ENCODE measurements around the gene H3-3A.

H3-3A gene

DNA sequence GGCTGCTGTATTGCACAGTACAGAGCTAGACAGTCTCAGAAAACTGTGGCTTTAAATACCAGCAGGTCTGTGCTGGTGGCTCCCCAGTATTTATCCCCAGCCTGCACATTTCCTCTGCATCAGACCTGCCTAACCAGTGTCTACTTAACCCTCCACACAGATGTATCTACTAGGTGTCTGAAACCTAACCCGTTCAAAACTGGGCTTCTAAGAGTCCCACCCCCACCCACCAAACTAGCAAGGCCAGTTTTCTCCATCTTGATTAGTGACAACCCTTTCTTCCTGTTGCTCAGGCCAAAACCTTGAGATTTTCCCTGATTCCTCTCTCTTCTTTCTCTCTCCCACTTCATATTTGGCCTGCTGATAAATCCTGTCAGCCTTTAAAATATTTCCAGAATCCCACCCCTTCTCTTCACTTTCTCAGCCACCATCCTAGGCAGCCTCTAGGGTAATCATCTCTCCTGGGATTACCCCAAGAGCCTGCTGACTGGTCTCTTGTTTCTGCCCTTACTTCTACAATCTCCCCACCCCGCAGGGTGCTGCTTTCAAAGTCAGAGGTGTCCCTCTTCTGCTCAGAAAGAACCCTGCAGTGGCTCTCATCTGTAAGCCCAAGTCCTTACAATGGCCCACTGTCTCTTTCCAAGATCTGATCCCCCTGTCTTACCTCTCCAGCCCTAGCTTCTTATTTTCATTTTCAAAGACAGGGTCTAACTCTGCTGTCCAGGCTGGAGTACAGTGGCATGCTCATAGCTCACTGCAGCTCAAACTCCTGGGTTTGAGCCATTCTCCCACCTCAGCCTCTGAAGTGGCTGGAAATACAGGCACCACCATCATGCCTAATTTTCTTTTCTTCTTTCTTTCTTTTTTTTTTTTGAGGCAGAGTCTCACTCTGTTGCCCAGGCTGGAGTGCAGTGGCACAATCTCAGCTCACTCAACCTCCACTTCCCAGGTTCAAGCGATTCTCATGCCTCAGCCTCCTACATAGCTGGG, 45.2 kb downstream of the H3-3A start:
- H3K4me3 ChIP-seq (ENCODE audit: low read depth, low read length) = no peak overlapping the region
- TF ChIP-seq, protein P1, sequence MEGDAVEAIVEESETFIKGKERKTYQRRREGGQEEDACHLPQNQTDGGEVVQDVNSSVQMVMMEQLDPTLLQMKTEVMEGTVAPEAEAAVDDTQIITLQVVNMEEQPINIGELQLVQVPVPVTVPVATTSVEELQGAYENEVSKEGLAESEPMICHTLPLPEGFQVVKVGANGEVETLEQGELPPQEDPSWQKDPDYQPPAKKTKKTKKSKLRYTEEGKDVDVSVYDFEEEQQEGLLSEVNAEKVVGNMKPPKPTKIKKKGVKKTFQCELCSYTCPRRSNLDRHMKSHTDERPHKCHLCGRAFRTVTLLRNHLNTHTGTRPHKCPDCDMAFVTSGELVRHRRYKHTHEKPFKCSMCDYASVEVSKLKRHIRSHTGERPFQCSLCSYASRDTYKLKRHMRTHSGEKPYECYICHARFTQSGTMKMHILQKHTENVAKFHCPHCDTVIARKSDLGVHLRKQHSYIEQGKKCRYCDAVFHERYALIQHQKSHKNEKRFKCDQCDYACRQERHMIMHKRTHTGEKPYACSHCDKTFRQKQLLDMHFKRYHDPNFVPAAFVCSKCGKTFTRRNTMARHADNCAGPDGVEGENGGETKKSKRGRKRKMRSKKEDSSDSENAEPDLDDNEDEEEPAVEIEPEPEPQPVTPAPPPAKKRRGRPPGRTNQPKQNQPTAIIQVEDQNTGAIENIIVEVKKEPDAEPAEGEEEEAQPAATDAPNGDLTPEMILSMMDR (IDR thresholded peaks at IDR 0.05; ENCODE audit: low read depth, low read length, missing control alignments) = peak; percentile 5
- no peak for DNase-seq (ENCODE audit: low read depth)

DNA sequence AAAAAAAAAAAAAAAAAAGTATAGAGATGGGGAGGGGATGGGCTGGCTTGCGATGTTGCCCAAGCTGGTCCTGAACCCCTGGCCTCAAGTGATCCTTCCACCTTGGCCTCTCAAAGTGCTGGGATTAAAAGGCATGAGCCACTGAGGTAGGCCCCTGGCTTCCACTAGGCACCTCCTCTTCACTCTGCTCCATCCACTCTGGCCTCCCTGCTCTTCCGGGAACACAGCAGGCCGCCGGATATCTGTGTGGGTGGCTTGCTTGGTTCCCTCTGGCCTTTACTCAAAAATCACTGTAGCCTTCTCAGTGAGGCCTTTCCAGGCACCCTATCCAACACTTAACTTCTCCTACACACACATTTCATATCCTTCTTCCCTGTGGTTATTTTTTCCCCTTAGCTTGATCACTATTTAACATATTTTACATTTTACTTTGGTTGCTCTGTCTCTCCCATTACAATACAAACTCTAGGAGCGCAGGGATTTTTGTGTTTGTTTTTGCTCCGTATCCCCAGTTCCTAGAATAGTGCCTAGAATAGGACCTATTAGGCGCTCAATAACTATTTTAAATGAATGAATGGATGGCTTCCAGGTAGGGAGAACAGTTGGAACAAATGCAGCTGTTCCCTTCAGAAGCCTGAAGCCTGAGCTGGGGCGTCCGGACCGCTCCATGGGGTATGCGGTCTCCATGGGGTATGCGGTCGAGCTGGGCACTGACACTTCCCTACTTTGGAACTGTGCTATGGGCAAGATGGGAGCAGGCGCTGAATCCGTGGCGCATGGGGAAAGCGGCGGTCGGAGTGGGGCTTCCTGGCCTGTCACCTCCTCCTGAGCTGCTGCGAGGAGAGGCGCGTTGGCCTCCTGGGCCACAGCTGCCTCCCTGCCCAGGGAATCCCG, 46.7 kb downstream of the H3-3A start:
- no peak for DNase-seq (ENCODE audit: low read depth)
- H3K4me3 ChIP-seq (ENCODE audit: low read depth, low read length) = peak overlapping the region; percentile 64
- TF ChIP-seq, protein P1 (IDR thresholded peaks at IDR 0.05; ENCODE audit: low read depth, low read length, missing control alignments) = no peak

DNA sequence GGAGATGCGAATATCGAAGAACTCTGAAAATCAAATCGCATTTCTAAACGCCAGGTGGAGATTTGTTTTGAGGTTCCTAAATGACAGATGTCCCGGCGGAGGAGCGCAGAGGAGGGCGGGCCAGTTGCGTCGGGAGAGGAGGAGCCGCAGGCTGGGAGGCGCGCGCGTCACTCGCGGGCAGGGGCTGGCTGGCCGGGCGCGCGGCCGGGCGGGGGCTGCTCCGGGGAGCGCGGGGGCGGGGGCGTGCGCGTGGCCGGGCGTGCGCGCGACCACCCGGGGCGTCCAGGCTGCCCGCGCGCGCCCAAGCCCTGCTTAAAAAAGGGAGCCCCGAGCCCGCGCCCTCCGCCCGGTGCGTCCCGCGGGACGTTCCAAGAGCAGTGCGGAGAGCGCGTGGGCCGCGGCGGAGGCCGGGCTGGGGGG, 47.3 kb downstream of the H3-3A start:
- H3K4me3 ChIP-seq (ENCODE audit: low read depth, low read length) = peak overlapping the region; percentile 64
- TF ChIP-seq, protein P1 (IDR thresholded peaks at IDR 0.05; ENCODE audit: low read depth, low read length, missing control alignments) = no peak
- DNase-seq (ENCODE audit: low read depth) = no peak

DNA sequence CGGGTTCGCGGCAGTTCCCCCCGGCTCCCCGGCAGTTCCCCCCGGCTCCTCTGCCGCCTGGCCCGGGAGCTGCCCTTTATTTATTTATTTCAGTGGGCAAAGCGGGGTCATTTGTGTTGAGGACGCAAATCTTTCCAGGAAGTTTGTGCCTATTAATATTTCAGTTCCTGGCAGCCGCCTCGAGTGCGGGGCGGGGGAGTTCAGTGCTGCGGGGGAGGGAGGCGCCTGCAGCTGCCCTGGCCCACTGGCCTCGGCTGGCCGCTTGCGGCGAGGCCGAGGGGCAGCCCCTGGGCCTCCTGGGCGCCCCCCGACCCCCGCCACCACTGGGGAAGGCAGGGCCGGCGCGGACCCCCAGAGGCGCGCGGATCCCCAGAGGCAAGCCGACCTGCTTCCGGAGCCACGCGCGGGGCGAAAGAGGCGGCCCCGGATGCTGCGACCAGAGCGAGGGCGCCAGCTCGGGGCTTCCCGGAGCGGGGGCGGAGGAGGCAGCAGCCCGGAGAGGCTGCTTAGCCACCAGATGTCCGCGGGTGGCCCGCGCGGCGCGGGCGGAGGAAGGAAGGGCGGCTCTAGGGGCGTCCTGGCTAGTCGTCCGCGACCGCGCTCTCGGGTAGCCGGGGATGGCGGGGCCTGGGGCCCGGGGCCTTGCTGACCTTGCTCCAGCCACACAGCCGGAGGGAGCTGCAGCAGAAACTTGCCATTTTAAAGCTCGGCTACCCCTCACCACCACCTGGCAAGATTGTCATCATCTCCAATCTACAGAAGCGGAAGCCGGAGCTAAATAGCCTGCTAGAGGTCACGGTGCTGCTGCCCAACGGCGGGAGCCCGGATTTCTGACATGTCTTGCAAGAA, 48.0 kb downstream of the H3-3A start:
- no peak for DNase-seq (ENCODE audit: low read depth)

DNA sequence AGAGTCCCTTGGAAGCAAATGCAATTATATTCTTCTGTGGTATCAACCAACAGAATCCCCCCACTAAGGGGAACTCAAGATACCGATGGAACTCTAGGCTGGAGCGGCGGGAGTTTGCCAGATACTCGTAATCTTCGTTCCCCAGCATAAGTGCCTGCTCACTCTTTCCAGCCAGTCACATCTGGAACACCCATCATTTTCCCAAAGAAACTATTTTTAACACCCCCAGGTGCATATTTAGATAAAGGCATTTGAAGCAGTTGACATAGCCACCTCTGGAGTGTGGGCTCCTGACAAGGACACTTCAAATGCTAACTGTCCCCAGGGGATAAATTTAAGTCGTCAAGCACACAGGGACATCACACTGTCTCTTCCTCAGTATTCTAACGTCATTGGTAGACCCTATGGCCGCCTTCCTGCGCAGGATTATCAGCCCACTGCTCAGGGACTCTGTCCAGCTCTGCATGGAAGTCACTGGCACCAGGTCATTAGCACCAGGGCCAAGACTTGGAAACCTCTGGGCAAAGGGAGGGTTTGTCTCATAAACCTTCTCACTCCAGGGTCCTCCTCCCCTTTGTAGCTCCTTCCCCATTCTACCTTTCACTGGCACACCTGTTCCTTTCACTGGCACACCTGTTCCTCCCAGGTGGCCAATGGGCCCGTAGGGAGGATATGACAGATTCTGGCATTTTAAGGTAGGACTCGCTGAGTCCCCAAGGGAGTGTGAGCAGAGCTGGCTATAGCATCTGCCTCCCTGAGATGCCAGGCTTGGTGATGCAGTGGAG, 48.8 kb downstream of the H3-3A start:
- peak overlapping the region; percentile 61 for H3K4me3 ChIP-seq (ENCODE audit: low read depth, low read length)
- TF ChIP-seq, protein P1 (IDR thresholded peaks at IDR 0.05; ENCODE audit: low read depth, low read length, missing control alignments) = no peak

More for the DNA sequence above, 48.0 kb downstream of the H3-3A start:
- H3K4me3 ChIP-seq (ENCODE audit: low read depth, low read length) = peak overlapping the region; percentile 61
- TF ChIP-seq, protein P1 (IDR thresholded peaks at IDR 0.05; ENCODE audit: low read depth, low read length, missing control alignments) = no peak

More for the DNA sequence above, 48.8 kb downstream of the H3-3A start:
- no peak for DNase-seq (ENCODE audit: low read depth)
